H1 (cell line): ENCODE measurements around the gene SAMMSON. TPM values are rescaled to one million over a fixed set of nuclear protein-coding genes. Genes with fewer than 3 reads are reported as not detected.

Source experiments
- JUN ChIP-seq: IDR thresholded peaks from 2 replicates; pipeline ENCODE4 v1.6.1; 2011; ENCODE audit warnings: low read depth, mild to moderate bottlenecking, improper control_type of control experiment, low read length
- TCF12 ChIP-seq: IDR thresholded peaks from 2 replicates; pipeline ENCODE4 v1.6.1; 2011; ENCODE audit warnings: low read depth, mild to moderate bottlenecking, low read length
- polyA plus RNA-seq, 7 experiments: library from polyadenylated mRNA; depleted of rRNA in 3 of 7; stranded (reverse) in 5 of 7; unstranded in 2 of 7; fragments of >200 nt in 5 of 7; fragments of 200-250 nt in 2 of 7; gene quantifications; 1 replicate in 5 of 7; 2 replicates in 1 of 7; 4 replicates in 1 of 7; pipeline versions ENCODE4 v1.2.1 to v1.2.3, GENCODE V29; 2011 to 2013; ENCODE audit warnings: missing spikeins in 2 of 7, mixed read lengths in 2 of 7
- total RNA-seq: library from RNA; stranded (reverse); fragmentation: NEBNext Ultra II Directional; extraction: Animal tissue kit (Norgen Biotek cat#: 25700); gene quantifications from 2 replicates; pipeline ENCODE4 v1.2.1, GENCODE V29; 2021

SAMMSON gene
- total and polyA plus RNA-seq, 2 of the 8 experiments (the other 6 are each of a cell fraction or from before 2014, with no cell fraction given), result not detected

DNA sequence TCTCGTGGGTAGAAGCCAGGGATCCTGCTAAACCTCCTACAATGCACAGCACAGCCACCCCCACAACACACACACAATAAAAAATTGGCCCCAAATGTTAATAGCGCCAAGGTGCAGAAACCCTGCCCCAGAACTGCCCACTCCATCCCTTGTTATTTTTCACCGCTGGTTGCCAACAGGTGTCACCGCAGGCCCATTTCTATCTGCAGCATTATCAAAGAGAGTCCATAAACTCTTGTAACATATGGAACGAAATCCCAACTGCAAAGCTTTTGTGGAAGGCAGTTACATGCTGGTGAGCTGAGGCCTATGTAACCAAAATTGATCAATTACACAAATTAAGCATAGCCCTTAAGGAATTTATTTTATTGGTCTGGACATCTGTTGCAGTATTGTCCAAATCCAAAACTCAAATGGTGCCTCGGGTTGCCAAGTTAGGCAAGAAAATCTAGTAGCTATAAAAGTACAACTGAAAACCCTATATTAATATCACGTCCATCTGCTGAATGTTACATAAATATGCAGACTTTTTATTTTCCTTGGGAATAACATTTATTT is 66.2 kb downstream of the SAMMSON start (continued):
- TF ChIP-seq TCF12, result no peak
- TF ChIP-seq JUN, result no peak
